ENCODE data around the gene HRK. TPM values are rescaled to one million over a fixed set of nuclear protein-coding genes. Genes with fewer than 3 reads are reported as not detected.
A peak's percentile ranks its signal among the peaks of the same experiment; 100 is the strongest.

The HRK gene
- 0.33 and 0.58 TPM in 2 replicates for total RNA-seq (2014; rRNA removed)
- Bru-seq, nascent RNA: percentile 28 among the genes with signal in this experiment
- percentile 25 among the genes with signal in this experiment for BruChase-seq, experiment 1, labeled RNA remaining after a 6-hour chase
- BruChase-seq, experiment 2, labeled RNA remaining after a 2-hour chase: percentile 20 among the genes with signal in this experiment
- long read RNA-seq: 0 reads

DNA sequence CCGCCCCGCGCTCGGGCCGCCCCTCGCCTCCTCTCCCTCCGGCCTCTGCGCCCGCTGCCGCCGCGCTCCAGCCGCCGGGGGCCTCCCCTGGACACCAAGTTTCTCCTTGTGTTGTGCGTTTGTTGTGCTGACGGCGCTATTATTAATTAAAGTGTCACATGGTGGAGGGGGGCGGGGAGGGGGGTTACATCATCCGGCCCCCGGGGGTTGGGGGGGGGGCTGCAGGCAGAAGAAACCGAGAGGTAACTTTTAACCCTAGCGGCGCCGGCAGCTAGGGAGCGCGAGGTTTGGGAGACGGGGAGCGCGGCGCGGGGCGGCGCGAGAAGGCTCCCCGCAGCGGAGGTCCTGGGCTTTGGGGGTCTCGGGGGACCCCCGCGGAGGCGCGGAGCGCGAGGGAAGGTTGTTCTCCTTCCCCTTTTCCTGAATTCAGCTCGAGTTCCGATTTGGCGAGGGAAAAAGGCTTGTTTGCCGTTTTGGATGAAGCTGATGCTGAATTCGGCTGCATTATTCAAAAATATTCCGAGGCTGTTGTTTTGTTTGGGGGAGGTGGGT, at the start of gene HRK:
Gene HRK (minus strand): TSS at position 117 of the 552 bp plus-strand sequence. CDS start 134 bp downstream, outside the sequence.
- intact Hi-C loops (cut with micrococcal nuclease): loop anchor here (1.0 kb wide), 1 partner anchor 74 kb away; no protein-coding TSS in a partner anchor
- Histone ChIP-seq H3F3A (ENCODE audit: low read length, unreplicated experiment) (no peaks in the 10 kb centered on the region), H3K79me2 (ENCODE audit: low read length) (no peaks in the 10 kb centered on the region), H4K20me1 (ENCODE audit: low read length) (no peaks in the 10 kb centered on the region), H3K9ac (ENCODE audit: low read length) (no peak within 1 kb of the TSS), H3K27me3 (ENCODE audit: low read length) (peaks cover 27% of the 10 kb centered on the region), H3K27ac (ENCODE audit: low read length) (no peak within 1 kb of the TSS), H3K9me3 (ENCODE audit: low read length) (no peaks in the 10 kb centered on the region), H3K4me3 (ENCODE audit: low read length) (peak within 1 kb of the TSS; percentile 72), H2AFZ (ENCODE audit: low read length) (peak within 1 kb of the TSS; percentile 74), H3K4me1 (ENCODE audit: insufficient read depth, low read length) (peaks cover 30% of the 10 kb centered on the region), H3K9me2 (replicated peaks; ENCODE audit: low read length) (no peaks in the 10 kb centered on the region), H3K4me2 (ENCODE audit: low read length) (peak within 1 kb of the TSS; percentile 91), H3K36me3 (ENCODE audit: low read depth, low read length) (no peaks in the 10 kb centered on the region)
- CTCF ChIA-PET: interaction anchor here (1.2 kb wide), 1 partner anchor 173 kb away, joined by 4 read pairs; no protein-coding TSS in a partner anchor
- POLR2A ChIA-PET (ENCODE audit: unreplicated experiment): interaction anchor here (0.6 kb wide), 1 partner anchor 604 kb away, joined by 3 read pairs; the partner anchor contains the start of gene MED13L
- ATAC-seq (peak; percentile 23; the same call in 1 of the 2 replicates), DNase-seq (no peak)
- TF ChIP-seq EZH2phosphoT487 (IDR thresholded peaks at IDR 0.05; ENCODE audit: borderline replicate concordance, low read length) (no peak), EZH2 (IDR thresholded peaks at IDR 0.05; ENCODE audit: low read length, unreplicated experiment) (no peak)
- TF ChIP-seq, protein P1, sequence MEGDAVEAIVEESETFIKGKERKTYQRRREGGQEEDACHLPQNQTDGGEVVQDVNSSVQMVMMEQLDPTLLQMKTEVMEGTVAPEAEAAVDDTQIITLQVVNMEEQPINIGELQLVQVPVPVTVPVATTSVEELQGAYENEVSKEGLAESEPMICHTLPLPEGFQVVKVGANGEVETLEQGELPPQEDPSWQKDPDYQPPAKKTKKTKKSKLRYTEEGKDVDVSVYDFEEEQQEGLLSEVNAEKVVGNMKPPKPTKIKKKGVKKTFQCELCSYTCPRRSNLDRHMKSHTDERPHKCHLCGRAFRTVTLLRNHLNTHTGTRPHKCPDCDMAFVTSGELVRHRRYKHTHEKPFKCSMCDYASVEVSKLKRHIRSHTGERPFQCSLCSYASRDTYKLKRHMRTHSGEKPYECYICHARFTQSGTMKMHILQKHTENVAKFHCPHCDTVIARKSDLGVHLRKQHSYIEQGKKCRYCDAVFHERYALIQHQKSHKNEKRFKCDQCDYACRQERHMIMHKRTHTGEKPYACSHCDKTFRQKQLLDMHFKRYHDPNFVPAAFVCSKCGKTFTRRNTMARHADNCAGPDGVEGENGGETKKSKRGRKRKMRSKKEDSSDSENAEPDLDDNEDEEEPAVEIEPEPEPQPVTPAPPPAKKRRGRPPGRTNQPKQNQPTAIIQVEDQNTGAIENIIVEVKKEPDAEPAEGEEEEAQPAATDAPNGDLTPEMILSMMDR (conservative IDR thresholded peaks at IDR 0.05; ENCODE audit: low read depth, low read length): no peak
- no TSS peak for BruUV-seq (replicated peaks)

DNA sequence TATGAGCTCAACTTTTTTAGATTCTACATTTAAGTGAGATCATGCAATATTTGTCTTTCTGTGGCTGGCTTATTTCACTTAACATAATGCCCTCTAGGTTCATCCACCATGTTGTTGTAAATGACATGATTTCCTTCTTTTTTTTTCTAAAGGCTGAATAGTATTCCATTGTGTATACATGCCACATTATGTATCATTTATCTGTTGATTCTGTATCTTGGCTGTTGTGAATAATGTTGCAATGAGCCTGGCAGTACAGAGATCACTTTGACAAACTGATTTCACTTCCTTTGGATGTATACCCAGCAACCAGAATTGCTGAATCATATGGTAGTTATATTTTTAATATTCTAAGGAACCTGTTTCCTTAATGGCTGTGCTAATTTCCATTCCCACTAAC, 48.6 kb upstream of the HRK start:
- peaks cover 28% of the 10 kb centered on the region for H3K79me2 ChIP-seq (ENCODE audit: low read length)
- TF ChIP-seq EZH2phosphoT487 (IDR thresholded peaks at IDR 0.05; ENCODE audit: borderline replicate concordance, low read length): no peak
- TF ChIP-seq, protein P1 (conservative IDR thresholded peaks at IDR 0.05; ENCODE audit: low read depth, low read length): no peak
- TF ChIP-seq EZH2 (IDR thresholded peaks at IDR 0.05; ENCODE audit: low read length, unreplicated experiment): no peak
- 0 out of 2 replicates have a peak, but pooled peaks cover 5% of the 10 kb centered on the region for H3K9me3 ChIP-seq (ENCODE audit: low read length)
- H3K9ac ChIP-seq (ENCODE audit: low read length): no peak overlapping the region
- no peak overlapping the region for H3K27ac ChIP-seq (ENCODE audit: low read length)
- no peak overlapping the region for H3K4me3 ChIP-seq (ENCODE audit: low read length)
- H3K36me3 ChIP-seq (ENCODE audit: low read depth, low read length): peaks cover 45% of the 10 kb centered on the region
- H3K27me3 ChIP-seq (ENCODE audit: low read length): no peaks in the 10 kb centered on the region
- H3K9me2 ChIP-seq (replicated peaks; ENCODE audit: low read length): no peaks in the 10 kb centered on the region
- DNase-seq (no peak), ATAC-seq (no peak)
- intact Hi-C loops (cut with micrococcal nuclease): no loop called here
- no peak overlapping the region for H2AFZ ChIP-seq (ENCODE audit: low read length)
- H3K4me1 ChIP-seq (ENCODE audit: insufficient read depth, low read length): peaks cover 11% of the 10 kb centered on the region
- no TSS peak for BruUV-seq (replicated peaks)
- peaks cover 1% of the 10 kb centered on the region for H3F3A ChIP-seq (ENCODE audit: low read length, unreplicated experiment)
- CTCF ChIA-PET: no interaction called here
- H3K4me2 ChIP-seq (ENCODE audit: low read length): no peak overlapping the region
- POLR2A ChIA-PET (ENCODE audit: unreplicated experiment): no interaction called here
- H4K20me1 ChIP-seq (ENCODE audit: low read length): no peaks in the 10 kb centered on the region

DNA sequence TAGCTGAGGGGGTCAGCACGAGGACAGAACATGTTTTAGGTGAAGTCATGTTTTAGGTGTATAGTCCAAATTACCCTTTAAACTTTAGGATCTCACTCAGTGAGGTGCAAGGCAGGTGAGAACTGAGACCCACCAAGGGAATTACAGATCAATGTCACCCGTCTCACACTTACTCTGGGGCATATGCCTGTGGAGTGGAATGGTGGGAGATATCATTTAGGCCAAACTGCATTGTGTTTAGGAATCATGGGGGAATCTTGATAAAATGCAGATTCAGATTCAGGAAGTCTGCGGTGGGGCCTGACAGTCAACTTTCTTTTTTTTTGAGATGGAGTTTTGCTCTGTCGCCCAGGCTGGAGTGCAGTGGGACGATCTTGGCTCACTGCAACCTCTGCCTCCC, 47.3 kb upstream of the HRK start:
- BruUV-seq (replicated peaks): no TSS peak
- ChIA-PET POLR2A (ENCODE audit: unreplicated experiment) (no interaction called here), CTCF (no interaction called here)
- ATAC-seq: no peak
- intact Hi-C loops (cut with micrococcal nuclease): no loop called here
- Histone ChIP-seq H3K27me3 (ENCODE audit: low read length) (no peaks in the 10 kb centered on the region), H3K4me1 (ENCODE audit: insufficient read depth, low read length) (peaks cover 22% of the 10 kb centered on the region), H3F3A (ENCODE audit: low read length, unreplicated experiment) (peaks cover 9% of the 10 kb centered on the region), H3K4me2 (ENCODE audit: low read length) (no peak overlapping the region), H3K4me3 (ENCODE audit: low read length) (no peak overlapping the region), H3K79me2 (ENCODE audit: low read length) (peaks cover 28% of the 10 kb centered on the region), H3K9me3 (ENCODE audit: low read length) (0 out of 2 replicates have a peak, but pooled peaks cover 5% of the 10 kb centered on the region), H4K20me1 (ENCODE audit: low read length) (no peaks in the 10 kb centered on the region), H3K9ac (ENCODE audit: low read length) (no peak overlapping the region), H2AFZ (ENCODE audit: low read length) (no peak overlapping the region), H3K36me3 (ENCODE audit: low read depth, low read length) (peaks cover 41% of the 10 kb centered on the region), H3K9me2 (replicated peaks; ENCODE audit: low read length) (no peaks in the 10 kb centered on the region), H3K27ac (ENCODE audit: low read length) (no peak overlapping the region)
- TF ChIP-seq, protein P1 (conservative IDR thresholded peaks at IDR 0.05; ENCODE audit: low read depth, low read length): no peak
- no peak for TF ChIP-seq EZH2phosphoT487 (IDR thresholded peaks at IDR 0.05; ENCODE audit: borderline replicate concordance, low read length)
- TF ChIP-seq EZH2 (IDR thresholded peaks at IDR 0.05; ENCODE audit: low read length, unreplicated experiment): no peak
- DNase-seq: no peak

Measured in PC-3 (cell line).